GM23248 (cell line): Measurements from ENCODE around the gene KRTAP5-6.

Experiments used
- EZH2 ChIP-seq: fragments of 200-600 bp; sonication (generic); IDR thresholded peaks from 2 replicates; pipeline ENCODE4 v1.6.1; 2018; ENCODE audit warnings: antibody characterized with exemption, mild to moderate bottlenecking; ENCODE audit not compliant: insufficient read depth, poor library complexity, severe bottlenecking
- EZH2phosphoT487 ChIP-seq: fragments of 200-600 bp; sonication (generic); IDR thresholded peaks from 2 replicates; pipeline ENCODE4 v1.6.1; 2018; ENCODE audit warnings: antibody characterized with exemption, moderate library complexity, mild to moderate bottlenecking, low read depth; ENCODE audit not compliant: insufficient read depth

GRCh38 chr11:1670905-1671371 is 26.1 kb upstream of the KRTAP5-6 start:
- no peak for TF ChIP-seq EZH2phosphoT487
- no peak for TF ChIP-seq EZH2
